Mesenchymal stem cell (in vitro differentiated cells and primary cell): ENCODE data around the gene CECR2.

ENCODE experiments used
- DNase-seq: peaks from one replicate; pipeline ENCODE4 v3.0.0-alpha.2; 2013
- H2AFZ ChIP-seq: one replicate; pipeline ENCODE4 v1.6.1; 2013; ENCODE audit warnings: low read depth, mild to moderate bottlenecking, control low read depth, inconsistent platforms, low read length, moderate library complexity
- H2AK5ac ChIP-seq: 2 replicates; pipeline ENCODE4 v1.6.1; 2013; ENCODE audit warnings: low read length, moderate library complexity, mild to moderate bottlenecking, inconsistent platforms; ENCODE audit not compliant: severe bottlenecking
- H2BK120ac ChIP-seq: one replicate; pipeline ENCODE4 v1.6.1; 2013; ENCODE audit warnings: low read depth, mild to moderate bottlenecking, inconsistent platforms, low read length, moderate library complexity
- H2BK12ac ChIP-seq, 2 experiments: one replicate each; pipeline ENCODE4 v1.6.1; 2013; ENCODE audit warnings: inconsistent platforms in 2 of 2, low read length in 2 of 2, mild to moderate bottlenecking in 2 of 2, moderate library complexity in 2 of 2, control low read depth in 1 of 2
- H2BK15ac ChIP-seq: one replicate; pipeline ENCODE4 v1.6.1; 2013; ENCODE audit warnings: mild to moderate bottlenecking, low read depth, inconsistent platforms; ENCODE audit not compliant: poor library complexity, severe bottlenecking
- H2BK5ac ChIP-seq: 2 replicates; pipeline ENCODE4 v1.6.1; 2013; ENCODE audit warnings: low read depth, mild to moderate bottlenecking, low read length, control low read depth, inconsistent platforms; ENCODE audit not compliant: poor library complexity, severe bottlenecking
- H3K14ac ChIP-seq, 2 experiments: one replicate each; pipeline ENCODE4 v1.6.1; 2013; ENCODE audit warnings: inconsistent platforms in 2 of 2, low read length in 2 of 2, control low read depth in 1 of 2, mild to moderate bottlenecking in 1 of 2, moderate library complexity in 1 of 2
- H3K18ac ChIP-seq, 2 experiments: one replicate each; pipeline ENCODE4 v1.6.1; 2013; ENCODE audit warnings: inconsistent platforms in 2 of 2, low read length in 2 of 2, control low read depth in 1 of 2, low read depth in 1 of 2, mild to moderate bottlenecking in 1 of 2
- H3K23ac ChIP-seq, 2 experiments: one replicate each; pipeline ENCODE4 v1.6.1; 2013; ENCODE audit warnings: inconsistent platforms in 2 of 2, low read length in 2 of 2, mild to moderate bottlenecking in 2 of 2, moderate library complexity in 2 of 2, control low read depth in 1 of 2
- H3K27ac ChIP-seq: 2 replicates; pipeline ENCODE4 v1.5.1; 2013; ENCODE audit warnings: mild to moderate bottlenecking, moderate library complexity, low read length, control low read depth, inconsistent platforms; ENCODE audit not compliant: poor library complexity, severe bottlenecking
- H3K27me3 ChIP-seq, 2 experiments: 2 replicates each; pipeline versions ENCODE4 v1.6.1 to v1.7.0; 2013; ENCODE audit warnings: low read length in 2 of 2, mild to moderate bottlenecking in 2 of 2, moderate library complexity in 2 of 2, control low read depth in 1 of 2, inconsistent platforms in 1 of 2; ENCODE audit not compliant: control insufficient read depth in 1 of 2, insufficient read depth in 1 of 2
- H3K36me3 ChIP-seq, 2 experiments: 2 replicates each; pipeline versions ENCODE4 v1.6.1 to v1.7.0; 2013; ENCODE audit warnings: low read length in 2 of 2, control low read depth in 1 of 2, inconsistent platforms in 1 of 2, low read depth in 1 of 2, mild to moderate bottlenecking in 1 of 2; ENCODE audit not compliant: insufficient read depth in 2 of 2, control insufficient read depth in 1 of 2
- H3K4ac ChIP-seq, 2 experiments: one replicate each; pipeline ENCODE4 v1.6.1; 2013; ENCODE audit warnings: inconsistent platforms in 2 of 2, low read length in 2 of 2, mild to moderate bottlenecking in 2 of 2, moderate library complexity in 2 of 2, control low read depth in 1 of 2, low read depth in 1 of 2
- H3K4me1 ChIP-seq: 2 replicates; pipeline ENCODE4 v1.6.1; 2013; ENCODE audit warnings: low read depth, low read length, control low read depth; ENCODE audit not compliant: control insufficient read depth, insufficient read depth
- H3K4me2 ChIP-seq: 2 replicates; pipeline ENCODE4 v1.6.1; 2013; ENCODE audit warnings: low read length, mild to moderate bottlenecking, inconsistent platforms; ENCODE audit not compliant: poor library complexity, severe bottlenecking
- H3K4me3 ChIP-seq, 2 experiments: 2 replicates each; pipeline versions ENCODE4 v1.5.1 to v1.7.0; 2013; ENCODE audit warnings: low read length in 2 of 2, mild to moderate bottlenecking in 2 of 2, control low read depth in 1 of 2, low read depth in 1 of 2; ENCODE audit not compliant: insufficient read depth in 1 of 2
- H3K79me1 ChIP-seq: replicated peaks from 2 replicates; pipeline ENCODE4 v1.6.1; 2013; ENCODE audit warnings: mild to moderate bottlenecking, control low read depth, low read length, inconsistent platforms; ENCODE audit not compliant: poor library complexity, severe bottlenecking
- H3K9ac ChIP-seq: 2 replicates; pipeline ENCODE4 v1.7.0; 2013; ENCODE audit warnings: mild to moderate bottlenecking, low read length, moderate library complexity
- H3K9me3 ChIP-seq: 2 replicates; pipeline ENCODE4 v1.7.0; 2013; ENCODE audit warnings: mild to moderate bottlenecking, low read length; ENCODE audit not compliant: control insufficient read depth
- H4K8ac ChIP-seq: one replicate; pipeline ENCODE4 v1.6.1; 2013; ENCODE audit warnings: inconsistent platforms, mild to moderate bottlenecking, low read length, moderate library complexity
- H4K91ac ChIP-seq: one replicate; pipeline ENCODE4 v1.6.1; 2013; ENCODE audit warnings: mild to moderate bottlenecking, low read length, inconsistent platforms
- WGBS: methylation state at CpG from one replicate; pipeline ENCODE4 v1.1.7; 2013; ENCODE audit warnings: mixed read lengths; 5-methylcytosine and 5-hydroxymethylcytosine counted together

Gene CECR2

GRCh38 chr22:17346578-17346977, 22.7 kb upstream of the CECR2 start:
- Histone ChIP-seq H3K9me3 (no peaks in the 10 kb centered on the region), H3K4ac (no peak overlapping the region), H3K27ac (no peak overlapping the region), H2AK5ac (no peak overlapping the region), H3K14ac (no peak overlapping the region), H3K36me3 (no peaks in the 10 kb centered on the region), H2AFZ (no peak overlapping the region), H3K4me1 (no peaks in the 10 kb centered on the region), H4K91ac (no peak overlapping the region), H3K23ac (no peak overlapping the region), H3K4me3 (no peak overlapping the region), H2BK120ac (no peak overlapping the region), H3K9ac (no peak overlapping the region), H3K79me1 (no peaks in the 10 kb centered on the region), H4K8ac (no peak overlapping the region), H3K4me2 (no peak overlapping the region), H3K18ac (no peak overlapping the region), H2BK15ac (no peak overlapping the region), H3K27me3 (peaks cover 3 to 4% of the 10 kb centered on the region in 2 experiments), H2BK5ac (no peak overlapping the region), H2BK12ac (no peak overlapping the region)
- WGBS = 85% methylated on average over 4 of the region's 4 CpGs
- no peak for DNase-seq

GRCh38 chr22:17347724-17348123, 21.5 kb upstream of the CECR2 start:
- Histone ChIP-seq H3K14ac (no peak overlapping the region), H3K79me1 (no peaks in the 10 kb centered on the region), H2AK5ac (no peak overlapping the region), H3K18ac (no peak overlapping the region), H2BK15ac (no peak overlapping the region), H3K4ac (no peak overlapping the region), H3K4me3 (no peak overlapping the region), H2AFZ (no peak overlapping the region), H3K23ac (no peak overlapping the region), H2BK120ac (no peak overlapping the region), H4K91ac (no peak overlapping the region), H3K4me2 (no peak overlapping the region), H3K36me3 (no peaks in the 10 kb centered on the region), H3K4me1 (no peaks in the 10 kb centered on the region), H3K27me3 (peaks cover 3 to 4% of the 10 kb centered on the region in 2 experiments), H3K27ac (no peak overlapping the region), H2BK12ac (no peak overlapping the region), H4K8ac (no peak overlapping the region), H3K9me3 (no peaks in the 10 kb centered on the region), H3K9ac (no peak overlapping the region), H2BK5ac (no peak overlapping the region)
- no peak for DNase-seq
- 90% methylated on average over 11 of the region's 11 CpGs for WGBS

GRCh38 chr22:17348464-17349103, 20.7 kb upstream of the CECR2 start:
- H2BK15ac ChIP-seq = no peak overlapping the region
- H3K9ac ChIP-seq = no peak overlapping the region
- no peak overlapping the region for H4K8ac ChIP-seq
- no peak overlapping the region for H4K91ac ChIP-seq
- DNase-seq = no peak
- H3K4me2 ChIP-seq = no peak overlapping the region
- no peak overlapping the region for H3K27ac ChIP-seq
- no peak overlapping the region for H2AK5ac ChIP-seq
- no peak overlapping the region for H3K23ac ChIP-seq
- WGBS = 86% methylated on average over 14 of the region's 14 CpGs
- no peaks in the 10 kb centered on the region for H3K79me1 ChIP-seq
- H3K9me3 ChIP-seq = no peaks in the 10 kb centered on the region
- no peak overlapping the region for H3K14ac ChIP-seq
- H2BK12ac ChIP-seq = no peak overlapping the region
- H2BK5ac ChIP-seq = no peak overlapping the region
- no peak overlapping the region for H3K4ac ChIP-seq
- H3K4me1 ChIP-seq = no peaks in the 10 kb centered on the region
- H3K18ac ChIP-seq = no peak overlapping the region
- no peak overlapping the region for H3K4me3 ChIP-seq
- H2AFZ ChIP-seq = no peak overlapping the region
- no peaks in the 10 kb centered on the region for H3K36me3 ChIP-seq
- H2BK120ac ChIP-seq = no peak overlapping the region
- H3K27me3 ChIP-seq = peaks cover 3 to 4% of the 10 kb centered on the region in 2 experiments

DNA sequence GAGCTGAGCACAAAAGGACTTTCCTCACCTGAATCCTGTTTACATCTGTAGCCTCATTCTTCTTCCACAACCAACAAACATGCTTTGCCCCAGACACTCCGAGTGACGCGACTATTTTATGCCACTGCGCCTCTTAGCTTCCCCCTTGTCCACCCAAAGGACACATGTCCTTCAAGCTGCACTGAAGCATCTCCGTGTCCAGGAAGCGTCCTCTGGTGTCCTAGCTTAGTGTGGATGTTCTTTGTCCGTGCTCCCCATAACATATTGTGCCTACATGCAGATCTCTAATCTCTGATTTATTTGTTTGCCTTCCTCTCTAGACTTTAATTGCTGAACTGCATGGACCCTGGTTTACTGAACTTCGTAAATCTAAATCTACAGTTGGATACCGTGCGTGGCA, 20.1 kb upstream of the CECR2 start:
- 92% methylated on average over 10 of the region's 10 CpGs for WGBS
- Histone ChIP-seq H3K36me3 (no peaks in the 10 kb centered on the region), H3K4me3 (no peak overlapping the region), H4K91ac (no peak overlapping the region), H3K27me3 (peaks cover 3 to 4% of the 10 kb centered on the region in 2 experiments), H3K14ac (peak overlapping the region in 1 of 2 experiments; percentile 28), H2BK120ac (no peak overlapping the region), H3K4me2 (no peak overlapping the region), H2BK12ac (no peak overlapping the region), H3K4me1 (no peaks in the 10 kb centered on the region), H3K9ac (no peak overlapping the region), H2BK15ac (no peak overlapping the region), H3K27ac (no peak overlapping the region), H3K4ac (no peak overlapping the region), H2AFZ (no peak overlapping the region), H3K79me1 (no peaks in the 10 kb centered on the region), H3K9me3 (no peaks in the 10 kb centered on the region), H3K18ac (no peak overlapping the region), H4K8ac (no peak overlapping the region), H2BK5ac (no peak overlapping the region), H2AK5ac (no peak overlapping the region), H3K23ac (no peak overlapping the region)
- no peak for DNase-seq
